Ovary (tissue), 9 donors: Measurements from ENCODE around the gene HDDC3. TPM values are rescaled to one million over a fixed set of nuclear protein-coding genes. Genes with fewer than 3 reads are reported as not detected.

Experiments used
- DNase-seq, 5 donors: peaks; one replicate each; pipeline ENCODE4 v3.0.0-alpha.2; 2019 to 2020
- H3K27ac ChIP-seq, 2 donors: fragments of 200-600 bp; one replicate each; pipeline versions ENCODE4 v1.5.1 to v1.8.0; 2019 to 2022
- H3K27me3 ChIP-seq: fragments of 200-600 bp; one replicate; pipeline ENCODE4 v1.8.0; 2022
- H3K36me3 ChIP-seq: fragments of 200-600 bp; sonication (generic); one replicate; pipeline ENCODE4 v1.5.1; 2019
- H3K4me1 ChIP-seq: one replicate; pipeline ENCODE4 v1.8.1; 2013; ENCODE audit warnings: mild to moderate bottlenecking, moderate library complexity; ENCODE audit not compliant: insufficient read depth
- H3K4me3 ChIP-seq: fragments of 200-600 bp; sonication (generic); one replicate; pipeline ENCODE4 v1.5.1; 2017
- H3K9me3 ChIP-seq, 2 donors: fragments of 200-600 bp in 1 of 2; sonication (generic) in 1 of 2; one replicate each; pipeline versions ENCODE4 v1.5.1 to v1.8.1; 2013 to 2019; ENCODE audit warnings: mild to moderate bottlenecking in 1 of 2, moderate library complexity in 1 of 2
- CTCF ChIP-seq, 3 donors: fragments of 450-650 bp in 2 of 3; fragments of 200-600 bp in 1 of 3; IDR thresholded peaks; one replicate each; pipeline versions ENCODE4 v1.5.1 to v1.8.0; 2016 to 2022; ENCODE audit warnings: antibody characterized with exemption in 3 of 3, mild to moderate bottlenecking in 1 of 3
- EP300 ChIP-seq: sonication (generic); formaldehyde crosslinking; IDR thresholded peaks from one replicate; pipeline ENCODE4 v1.6.1; 2017; ENCODE audit warnings: antibody characterized with exemption
- POLR2A ChIP-seq: fragments of 450-650 bp; IDR thresholded peaks from one replicate; pipeline ENCODE4 v1.6.1; 2017; ENCODE audit warnings: antibody characterized with exemption, mild to moderate bottlenecking, moderate library complexity
- WGBS, 3 donors: extraction: QIAGEN DNeasy Blood & Tissue Kit in 1 of 3; methylation state at CpG; one replicate each; pipeline versions ENCODE4 v1.1.5 to v1.1.7; 2013 to 2017; 5-methylcytosine and 5-hydroxymethylcytosine counted together
- intact Hi-C, 4 donors: fragments of 100-400 bp; cut with DNase I; formaldehyde crosslinking; loops; one replicate each; pipeline versions ENCODE4 v1.11.0 to v1.15.1; 2022 to 2023
- polyA plus RNA-seq, 2 donors: library from polyadenylated mRNA; stranded (reverse); fragments of 200-250 nt in 1 of 2; fragments of 350-450 nt in 1 of 2; fragmentation: Illumina TruSeq in 1 of 2; extraction: RNeasy Lipid Tissue Mini Kit (QIAGEN cat#74804) in 1 of 2; gene quantifications; one replicate each; pipeline ENCODE4 v1.2.3, GENCODE V29; 2013 to 2014
- total RNA-seq, 7 donors: library from RNA; depleted of rRNA in 2 of 7; stranded (reverse); fragments of >200 nt in 2 of 7; fragmentation: NEBNext Ultra II Directional in 3 of 7; extraction: Animal tissue kit (Norgen Biotek cat#: 25700) in 3 of 7; gene quantifications; one replicate each; pipeline versions ENCODE4 v1.1.0 to v1.2.4, GENCODE V29; 2016 to 2023
- donor health status: DM: no; HTN: no; CAD: no; lungs with moderate emphysema.
- donor health status: DM: no; HTN: no; CAD: no.
- donor health status: Bipolar disorder and iron deficiency.
- donor health status: DM: yes; HTN: yes; CAD: no.
- donor health status: DM: no; HTN: no; CAD: no.
- donor health status: DM: yes; HTN: yes; CAD: no.

HDDC3 gene
- total and polyA plus RNA-seq, 9 donors = 11.7 to 17.2 (median 13.2) TPM

- intact Hi-C loops = loop anchor here in 2 of 4 donors (5.0 kb wide), 3 partner anchors 172 to 567 kb away; partner anchors contain the start of gene BLM (in 1 of the 2)
- Histone ChIP-seq H3K4me1 (peaks cover 10% of the 10 kb centered on the region), H3K27me3 (no peaks in the 10 kb centered on the region), H3K9me3 (no peaks in the 10 kb centered on the region), H3K36me3 (no peaks in the 10 kb centered on the region), H3K4me3 (no peak overlapping the region), H3K27ac (no peak overlapping the region)
- WGBS, 3 donors = 84 to 89% (median 88%) methylated on average over 18 of the region's 18 CpGs
- TF ChIP-seq CTCF (IDR thresholded peaks at IDR 0.05) = no peak
- no peak for TF ChIP-seq POLR2A
- TF ChIP-seq EP300 = no peak
- no peak for DNase-seq
Observed at GRCh38 chr15:90889313-90889730, 43.0 kb downstream of the HDDC3 start.

GRCh38 chr15:90887037-90887481 lies 45.3 kb downstream of the HDDC3 start:
- H3K27me3 ChIP-seq = no peaks in the 10 kb centered on the region
- no peaks in the 10 kb centered on the region for H3K36me3 ChIP-seq
- no peak overlapping the region for H3K4me3 ChIP-seq
- intact Hi-C loops = loop anchor here in 3 of 4 donors (2.0 to 5.0 kb wide), 4 partner anchors 170 to 565 kb away; partner anchors contain the start of gene BLM (in 1 of the 3)
- 84 to 90% (median 86%) methylated on average over 11 to 13 of the region's 13 CpGs for WGBS, 3 donors
- DNase-seq = peak in 1 of 5 donors; percentile 22
- H3K9me3 ChIP-seq = no peaks in the 10 kb centered on the region
- TF ChIP-seq EP300 = no peak
- TF ChIP-seq POLR2A = no peak
- TF ChIP-seq CTCF (IDR thresholded peaks at IDR 0.05) = no peak
- H3K4me1 ChIP-seq = peaks cover 10% of the 10 kb centered on the region
- no peak overlapping the region for H3K27ac ChIP-seq

- peaks cover 10% of the 10 kb centered on the region for H3K4me1 ChIP-seq
- DNase-seq = peak in 1 of 5 donors; percentile 22
- WGBS, 3 donors = 29 to 38% (median 37%) methylated on average over 5 of the region's 5 CpGs
- no peak overlapping the region for H3K27ac ChIP-seq
- H3K4me3 ChIP-seq = no peak overlapping the region
- TF ChIP-seq EP300 = no peak
- no peaks in the 10 kb centered on the region for H3K27me3 ChIP-seq
- intact Hi-C loops = loop anchor here in 3 of 4 donors (2.0 to 5.0 kb wide), 4 partner anchors 169 to 564 kb away; partner anchors contain the start of gene BLM (in 1 of the 3)
- no peaks in the 10 kb centered on the region for H3K9me3 ChIP-seq
- no peaks in the 10 kb centered on the region for H3K36me3 ChIP-seq
Observed at GRCh38 chr15:90886291-90886614, 46.1 kb downstream of the HDDC3 start.

- Histone ChIP-seq H3K27ac (peak overlapping the region; percentile 70 to 97), H3K27me3 (no peaks in the 10 kb centered on the region), H3K4me3 (peak overlapping the region; percentile 56), H3K36me3 (no peaks in the 10 kb centered on the region), H3K4me1 (peaks cover 10% of the 10 kb centered on the region), H3K9me3 (no peaks in the 10 kb centered on the region)
- 35 to 53% (median 40%) methylated on average over 23 of the region's 23 CpGs for WGBS, 3 donors
- intact Hi-C loops = loop anchor here in 3 of 4 donors (2.0 to 5.0 kb wide), 4 partner anchors 168 to 563 kb away; partner anchors contain the start of gene BLM (in 1 of the 3)
- TF ChIP-seq POLR2A (no peak), CTCF (IDR thresholded peaks at IDR 0.05) (peak; percentile 89 to 94 (median 91))
- peak; percentile 73 to 88 (median 86) for DNase-seq
Observed at GRCh38 chr15:90885432-90886290, 46.7 kb downstream of the HDDC3 start.
